ENCODE data around the gene COX4I1.

The COX4I1 gene

GRCh38 chr16:85839681-85840240, 40.3 kb downstream of the COX4I1 start:
- DNase-seq (ENCODE audit: low read depth in 1 of 2, low spot score in 1 of 2): no peak

GRCh38 chr16:85840395-85840794, 40.9 kb downstream of the COX4I1 start:
- DNase-seq (ENCODE audit: low read depth in 1 of 2, low spot score in 1 of 2): no peak

- DNase-seq (ENCODE audit: low read depth in 1 of 2, low spot score in 1 of 2): no peak
Measured at GRCh38 chr16:85840801-85841200, 41.3 kb downstream of the COX4I1 start.

GRCh38 chr16:85842435-85842834, 42.9 kb downstream of the COX4I1 start:
- no peak for DNase-seq (ENCODE audit: low read depth in 1 of 2, low spot score in 1 of 2)

GRCh38 chr16:85842848-85843247, 43.4 kb downstream of the COX4I1 start:
- DNase-seq (ENCODE audit: low read depth in 1 of 2, low spot score in 1 of 2): no peak

GRCh38 chr16:85843471-85844168, 44.1 kb downstream of the COX4I1 start:
- no peak for DNase-seq (ENCODE audit: low read depth in 1 of 2, low spot score in 1 of 2)

GRCh38 chr16:85844169-85844481, 44.6 kb downstream of the COX4I1 start:
- DNase-seq (ENCODE audit: low read depth in 1 of 2, low spot score in 1 of 2): no peak

GRCh38 chr16:85844786-85845185, 45.3 kb downstream of the COX4I1 start:
- DNase-seq (ENCODE audit: low read depth in 1 of 2, low spot score in 1 of 2): no peak

- no peak for DNase-seq (ENCODE audit: low read depth in 1 of 2, low spot score in 1 of 2)
Measured at GRCh38 chr16:85845266-85845665, 45.8 kb downstream of the COX4I1 start.

- DNase-seq (ENCODE audit: low read depth in 1 of 2, low spot score in 1 of 2): no peak
Measured at GRCh38 chr16:85846461-85846860, 47.0 kb downstream of the COX4I1 start.

GRCh38 chr16:85847036-85847435, 47.5 kb downstream of the COX4I1 start:
- no peak for DNase-seq (ENCODE audit: low read depth in 1 of 2, low spot score in 1 of 2)

GRCh38 chr16:85847681-85848601, 48.4 kb downstream of the COX4I1 start:
- DNase-seq (ENCODE audit: low read depth in 1 of 2, low spot score in 1 of 2): no peak

GRCh38 chr16:85848986-85849385, 49.5 kb downstream of the COX4I1 start:
- no peak for DNase-seq (ENCODE audit: low read depth in 1 of 2, low spot score in 1 of 2)

GRCh38 chr16:85849388-85849787, 49.9 kb downstream of the COX4I1 start:
- no peak for DNase-seq (ENCODE audit: low read depth in 1 of 2, low spot score in 1 of 2)

- DNase-seq (ENCODE audit: low read depth in 1 of 2, low spot score in 1 of 2): no peak
Measured at GRCh38 chr16:85850344-85850880, 50.9 kb downstream of the COX4I1 start.

GRCh38 chr16:85851034-85851785, 51.7 kb downstream of the COX4I1 start:
- no peak for DNase-seq (ENCODE audit: low read depth in 1 of 2, low spot score in 1 of 2)

GRCh38 chr16:85853547-85854545, 54.4 kb downstream of the COX4I1 start:
- DNase-seq (ENCODE audit: low read depth in 1 of 2, low spot score in 1 of 2): no peak

GRCh38 chr16:85854935-85855334, 55.4 kb downstream of the COX4I1 start:
- DNase-seq (ENCODE audit: low read depth in 1 of 2, low spot score in 1 of 2): no peak

GRCh38 chr16:85856079-85856478, 56.6 kb downstream of the COX4I1 start:
- DNase-seq (ENCODE audit: low read depth in 1 of 2, low spot score in 1 of 2): no peak

GRCh38 chr16:85856585-85856984, 57.1 kb downstream of the COX4I1 start:
- no peak for DNase-seq (ENCODE audit: low read depth in 1 of 2, low spot score in 1 of 2)
